Tibial nerve (tissue), 4 donors: ENCODE data around the gene FGB. TPM values are rescaled to one million over a fixed set of nuclear protein-coding genes. Genes with fewer than 3 reads are reported as not detected.

Source experiments
- DNase-seq, 2 donors: peaks; one replicate each; pipeline ENCODE4 v3.0.0-alpha.2; 2019; ENCODE audit warnings: low spot score in 2 of 2
- H3K27ac ChIP-seq, 4 donors: fragments of 200-600 bp; sonication (generic) in 3 of 4; one replicate each; pipeline ENCODE4 v1.5.1; 2017 to 2019; ENCODE audit warnings: mild to moderate bottlenecking in 1 of 4
- H3K27me3 ChIP-seq, 2 donors: fragments of 200-600 bp; sonication (generic) in 1 of 2; one replicate each; pipeline versions ENCODE4 v1.5.1 to v1.6.0; 2017 to 2019
- H3K36me3 ChIP-seq, 3 donors: fragments of 200-600 bp; sonication (generic); one replicate each; pipeline ENCODE4 v1.5.1; 2018 to 2019
- H3K4me1 ChIP-seq, 4 donors: fragments of 200-600 bp; sonication (generic) in 3 of 4; one replicate each; pipeline ENCODE4 v1.5.1; 2017 to 2019
- H3K4me3 ChIP-seq, 4 donors: fragments of 200-600 bp; sonication (generic) in 3 of 4; one replicate each; pipeline ENCODE4 v1.5.1; 2017 to 2019; ENCODE audit warnings: mild to moderate bottlenecking in 1 of 4, moderate library complexity in 1 of 4
- H3K9me3 ChIP-seq, 4 donors: fragments of 200-600 bp; sonication (generic) in 3 of 4; one replicate each; pipeline ENCODE4 v1.5.1; 2017 to 2019
- EP300 ChIP-seq, 2 donors: sonication (generic); formaldehyde crosslinking; IDR thresholded peaks; one replicate each; pipeline ENCODE4 v1.6.1; 2017; ENCODE audit warnings: antibody characterized with exemption in 2 of 2, mild to moderate bottlenecking in 1 of 2
- POLR2A ChIP-seq, 2 donors: fragments of 450-650 bp; IDR thresholded peaks; one replicate each; pipeline ENCODE4 v1.6.1; 2017; ENCODE audit warnings: antibody characterized with exemption in 2 of 2, mild to moderate bottlenecking in 2 of 2, moderate library complexity in 2 of 2
- WGBS, 2 donors: methylation state at CpG; one replicate each; pipeline ENCODE4 v1.1.5; 2018; 5-methylcytosine and 5-hydroxymethylcytosine counted together
- total RNA-seq, 4 donors: library from RNA; depleted of rRNA; stranded (reverse); fragments of >200 nt; gene quantifications; one replicate each; pipeline ENCODE4 v1.1.0, GENCODE V29; 2016
- TF ChIP-seq, protein P1 (sequence below), 5 experiments: fragments of 200-600 bp in 3 of 5; fragments of 450-650 bp in 2 of 5; sonication (generic) in 3 of 5; IDR thresholded peaks; one replicate each; pipeline ENCODE4 v1.5.1; 2016 to 2019; ENCODE audit warnings: antibody characterized with exemption in 5 of 5, mild to moderate bottlenecking in 3 of 5, moderate library complexity in 2 of 5

Gene FGB
- total RNA-seq, 4 donors from 2014 or later, result not detected

DNA sequence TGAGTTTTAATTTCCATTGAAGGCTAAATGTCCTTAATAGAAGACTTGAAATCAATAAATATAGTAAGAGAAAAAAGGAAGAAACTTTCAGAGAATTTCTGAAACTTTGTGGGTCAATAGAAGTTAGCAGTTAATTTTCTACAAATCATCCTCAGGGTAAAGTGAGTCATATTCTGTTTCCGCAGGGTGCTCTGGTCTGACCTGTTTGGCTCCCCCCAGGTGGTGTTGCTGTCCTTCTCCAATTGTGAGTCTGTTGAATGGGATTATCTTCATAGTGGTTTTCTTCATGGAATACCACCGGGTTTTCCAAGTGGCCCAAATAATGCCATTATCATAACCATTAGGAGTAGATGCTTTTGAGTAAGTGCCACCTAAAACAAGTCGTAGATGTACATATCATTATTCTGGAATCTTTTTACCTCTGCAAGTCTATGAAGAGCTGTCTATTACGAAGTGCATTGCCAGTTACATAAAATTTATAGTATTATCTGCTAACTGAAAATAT is 41.9 kb downstream of the FGB start:
- WGBS, 2 donors, result 81 to 86% methylated on average over 4 of the region's 4 CpGs
- Histone ChIP-seq H3K36me3 (no peaks in the 10 kb centered on the region), H3K27me3 (no peaks in the 10 kb centered on the region), H3K27ac (no peak overlapping the region), H3K4me1 (no peaks in the 10 kb centered on the region), H3K4me3 (no peak overlapping the region), H3K9me3 (no peaks in the 10 kb centered on the region)
- DNase-seq, result no peak
- TF ChIP-seq EP300 (IDR thresholded peaks at IDR 0.05), result no peak
- TF ChIP-seq POLR2A (IDR thresholded peaks at IDR 0.05), result no peak
- TF ChIP-seq, protein P1, sequence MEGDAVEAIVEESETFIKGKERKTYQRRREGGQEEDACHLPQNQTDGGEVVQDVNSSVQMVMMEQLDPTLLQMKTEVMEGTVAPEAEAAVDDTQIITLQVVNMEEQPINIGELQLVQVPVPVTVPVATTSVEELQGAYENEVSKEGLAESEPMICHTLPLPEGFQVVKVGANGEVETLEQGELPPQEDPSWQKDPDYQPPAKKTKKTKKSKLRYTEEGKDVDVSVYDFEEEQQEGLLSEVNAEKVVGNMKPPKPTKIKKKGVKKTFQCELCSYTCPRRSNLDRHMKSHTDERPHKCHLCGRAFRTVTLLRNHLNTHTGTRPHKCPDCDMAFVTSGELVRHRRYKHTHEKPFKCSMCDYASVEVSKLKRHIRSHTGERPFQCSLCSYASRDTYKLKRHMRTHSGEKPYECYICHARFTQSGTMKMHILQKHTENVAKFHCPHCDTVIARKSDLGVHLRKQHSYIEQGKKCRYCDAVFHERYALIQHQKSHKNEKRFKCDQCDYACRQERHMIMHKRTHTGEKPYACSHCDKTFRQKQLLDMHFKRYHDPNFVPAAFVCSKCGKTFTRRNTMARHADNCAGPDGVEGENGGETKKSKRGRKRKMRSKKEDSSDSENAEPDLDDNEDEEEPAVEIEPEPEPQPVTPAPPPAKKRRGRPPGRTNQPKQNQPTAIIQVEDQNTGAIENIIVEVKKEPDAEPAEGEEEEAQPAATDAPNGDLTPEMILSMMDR (IDR thresholded peaks at IDR 0.05), result no peak

DNA sequence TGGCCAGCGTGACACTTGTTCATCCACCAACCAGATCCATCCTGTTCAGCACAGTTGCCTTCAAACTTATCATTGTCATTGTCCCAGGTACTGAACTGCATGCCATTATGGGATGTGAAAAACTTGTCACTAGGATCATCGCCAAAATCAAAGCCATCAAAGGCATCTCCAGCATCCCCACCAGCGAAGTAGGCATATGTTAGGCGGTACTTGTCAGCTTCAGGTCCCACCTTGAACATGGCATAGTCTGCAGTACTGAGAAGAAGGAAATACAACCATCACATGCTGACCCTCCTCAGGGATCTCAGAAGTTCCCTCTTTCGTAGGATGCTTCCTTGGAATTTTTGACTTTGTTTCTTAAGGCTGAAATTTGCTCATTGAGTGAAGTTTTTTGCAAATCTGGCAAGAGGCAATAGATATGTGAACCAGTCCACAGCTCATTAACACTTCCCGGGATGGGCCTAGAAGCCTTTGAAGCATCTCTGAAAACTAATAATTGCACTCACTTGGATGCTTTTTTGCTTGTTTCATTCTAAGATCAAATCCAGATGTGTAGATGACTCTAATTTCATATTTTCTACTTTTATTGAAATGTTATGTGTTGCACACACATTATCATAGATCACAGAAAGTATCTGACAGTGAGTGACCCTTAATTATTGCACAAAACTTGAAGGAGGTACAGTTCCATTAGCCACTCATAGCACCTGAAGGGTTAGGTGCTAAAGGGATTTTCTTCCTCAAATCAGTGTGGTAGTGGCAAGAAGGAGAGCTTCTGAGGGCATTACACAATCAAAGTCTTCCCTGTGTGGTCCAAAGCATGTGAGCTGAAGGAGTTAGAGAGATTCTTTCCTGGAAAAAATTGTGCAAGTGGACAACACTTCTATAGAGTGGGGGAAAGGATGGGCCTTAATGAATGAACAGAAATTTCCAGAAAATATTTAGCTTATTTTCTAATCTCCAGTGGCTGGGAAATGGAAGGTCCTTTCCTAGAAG is 44.2 kb downstream of the FGB start:
- no peak for DNase-seq
- Histone ChIP-seq H3K4me3 (no peak overlapping the region), H3K27me3 (no peaks in the 10 kb centered on the region), H3K4me1 (no peaks in the 10 kb centered on the region), H3K27ac (no peak overlapping the region), H3K36me3 (no peaks in the 10 kb centered on the region), H3K9me3 (no peaks in the 10 kb centered on the region)
- TF ChIP-seq EP300 (IDR thresholded peaks at IDR 0.05), result no peak
- TF ChIP-seq, protein P1 (IDR thresholded peaks at IDR 0.05), result no peak
- TF ChIP-seq POLR2A (IDR thresholded peaks at IDR 0.05), result no peak
- WGBS, 2 donors, result 90 to 92% methylated on average over 6 of the region's 6 CpGs

DNA sequence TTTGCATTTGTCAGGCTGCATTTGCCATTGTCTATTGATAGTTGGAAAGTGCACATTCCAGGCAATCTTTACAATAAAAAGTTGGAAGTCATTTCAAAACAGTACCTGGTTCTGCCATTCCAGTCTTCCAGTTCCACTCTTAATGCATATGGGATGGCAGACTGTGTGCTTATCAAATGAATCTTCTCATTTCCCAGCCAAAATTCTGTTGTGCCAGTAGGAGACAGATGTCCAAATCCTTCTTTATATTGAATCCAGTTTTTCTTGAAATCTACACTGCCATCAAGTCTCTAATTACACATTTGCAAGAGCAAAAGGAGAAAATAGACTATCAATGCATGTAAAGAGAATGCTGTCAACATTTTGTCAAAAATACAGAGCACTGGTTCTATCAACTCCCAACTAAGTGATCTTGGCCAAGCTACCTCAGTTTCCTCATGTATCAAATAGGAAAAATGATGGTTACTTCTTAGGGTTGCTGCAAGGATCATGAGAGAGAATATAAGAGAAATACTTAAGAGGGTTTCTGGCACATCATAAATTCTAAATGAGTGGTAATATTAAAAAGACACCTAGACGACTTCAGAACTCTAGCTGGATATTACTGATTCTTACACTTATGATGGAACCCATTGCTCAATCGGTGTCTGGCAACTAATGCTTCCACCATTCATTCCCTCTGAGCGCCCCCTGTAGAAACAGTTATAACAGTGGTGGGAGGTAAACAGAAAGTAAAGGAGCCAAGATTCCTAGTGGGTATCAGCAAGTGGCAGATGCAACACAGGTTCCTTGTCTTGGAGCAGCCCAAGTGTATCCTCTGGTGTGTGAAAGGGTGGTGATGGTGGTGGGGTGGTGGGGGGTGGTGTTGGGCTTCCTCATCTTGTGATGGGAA is 45.8 kb downstream of the FGB start:
- H3K27me3 ChIP-seq, result no peaks in the 10 kb centered on the region
- no peaks in the 10 kb centered on the region for H3K4me1 ChIP-seq
- no peak overlapping the region for H3K4me3 ChIP-seq
- no peaks in the 10 kb centered on the region for H3K36me3 ChIP-seq
- no peak overlapping the region for H3K27ac ChIP-seq
- no peak for DNase-seq
- WGBS, 2 donors, result 90 to 92% methylated on average over 3 of the region's 3 CpGs
- no peaks in the 10 kb centered on the region for H3K9me3 ChIP-seq
- TF ChIP-seq, protein P1 (IDR thresholded peaks at IDR 0.05), result no peak
- TF ChIP-seq EP300 (IDR thresholded peaks at IDR 0.05) (no peak), POLR2A (IDR thresholded peaks at IDR 0.05) (no peak)

DNA sequence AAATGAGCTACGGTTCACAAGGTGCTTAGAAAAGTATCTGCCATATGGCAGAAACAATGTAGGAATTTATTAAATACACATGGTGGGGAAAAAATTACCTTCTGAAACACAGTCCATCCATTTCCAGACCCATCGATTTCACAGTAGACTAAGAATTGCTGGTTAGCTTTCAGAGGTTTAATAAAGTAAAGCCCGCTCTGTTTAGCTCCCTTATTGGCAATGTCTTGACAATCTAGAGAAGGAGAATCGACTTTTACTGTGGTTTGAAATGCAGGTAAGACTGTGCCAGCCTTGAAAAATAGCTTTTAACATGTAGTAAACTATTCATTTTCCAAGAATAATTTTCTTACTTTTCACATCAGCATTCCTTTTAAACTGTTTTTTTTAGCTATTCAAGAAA is 46.7 kb downstream of the FGB start:
- H3K9me3 ChIP-seq, result no peaks in the 10 kb centered on the region
- H3K27ac ChIP-seq, result no peak overlapping the region
- no peaks in the 10 kb centered on the region for H3K4me1 ChIP-seq
- TF ChIP-seq EP300 (IDR thresholded peaks at IDR 0.05), result no peak
- TF ChIP-seq, protein P1 (IDR thresholded peaks at IDR 0.05), result no peak
- no peak for TF ChIP-seq POLR2A (IDR thresholded peaks at IDR 0.05)
- no peak for DNase-seq
- H3K4me3 ChIP-seq, result no peak overlapping the region
- WGBS, 2 donors, result 82 to 84% methylated on average over 4 of the region's 4 CpGs
- H3K36me3 ChIP-seq, result no peaks in the 10 kb centered on the region
- no peaks in the 10 kb centered on the region for H3K27me3 ChIP-seq
